ENCODE data around the gene CATSPER3.

Gene CATSPER3

GRCh38 chr5:134967607-134968006 lies at the start of gene CATSPER3:
TSS of gene CATSPER3 (plus strand) at chr5:134967907. CDS start at chr5:134967992, 85 bp downstream.
- no peaks in the 10 kb centered on the region for H3K27me3 ChIP-seq (ENCODE audit: control insufficient read depth, insufficient read depth, low read length)
- no peak within 1 kb of the TSS for H3K27ac ChIP-seq (ENCODE audit: low read depth, low read length)
- H3K4me1 ChIP-seq (ENCODE audit: control insufficient read depth, insufficient read depth, low read length), result no peaks in the 10 kb centered on the region
- peaks cover 12% of the 10 kb centered on the region for H3K36me3 ChIP-seq (ENCODE audit: control insufficient read depth, insufficient read depth, low read length)
- H3K9ac ChIP-seq (ENCODE audit: low read depth, low read length), result no peak within 1 kb of the TSS
- no peaks in the 10 kb centered on the region for H3K9me3 ChIP-seq (ENCODE audit: control insufficient read depth, insufficient read depth, low read length)
- H3K4me3 ChIP-seq (ENCODE audit: low read depth, low read length), result no peak within 1 kb of the TSS

GRCh38 chr5:134918861-134919260 lies 48.8 kb upstream of the CATSPER3 start:
- no peak overlapping the region for H3K27ac ChIP-seq (ENCODE audit: low read depth, low read length)
- no peaks in the 10 kb centered on the region for H3K27me3 ChIP-seq (ENCODE audit: control insufficient read depth, insufficient read depth, low read length)
- no peaks in the 10 kb centered on the region for H3K4me1 ChIP-seq (ENCODE audit: control insufficient read depth, insufficient read depth, low read length)
- H3K9me3 ChIP-seq (ENCODE audit: control insufficient read depth, insufficient read depth, low read length), result no peaks in the 10 kb centered on the region
- no peak overlapping the region for H3K4me3 ChIP-seq (ENCODE audit: low read depth, low read length)
- H3K9ac ChIP-seq (ENCODE audit: low read depth, low read length), result no peak overlapping the region
- peaks cover 55% of the 10 kb centered on the region for H3K36me3 ChIP-seq (ENCODE audit: control insufficient read depth, insufficient read depth, low read length)

- Histone ChIP-seq H3K4me3 (ENCODE audit: low read depth, low read length) (no peak overlapping the region), H3K27me3 (ENCODE audit: control insufficient read depth, insufficient read depth, low read length) (no peaks in the 10 kb centered on the region), H3K9me3 (ENCODE audit: control insufficient read depth, insufficient read depth, low read length) (no peaks in the 10 kb centered on the region), H3K9ac (ENCODE audit: low read depth, low read length) (no peak overlapping the region), H3K36me3 (ENCODE audit: control insufficient read depth, insufficient read depth, low read length) (peaks cover 36% of the 10 kb centered on the region), H3K27ac (ENCODE audit: low read depth, low read length) (no peak overlapping the region), H3K4me1 (ENCODE audit: control insufficient read depth, insufficient read depth, low read length) (no peaks in the 10 kb centered on the region)
These were observed 46.7 kb upstream of the CATSPER3 start for GRCh38 chr5:134920848-134921575.

GRCh38 chr5:134932508-134932907 lies 35.2 kb upstream of the CATSPER3 start:
- Histone ChIP-seq H3K4me1 (ENCODE audit: control insufficient read depth, insufficient read depth, low read length) (peaks cover 7% of the 10 kb centered on the region), H3K27ac (ENCODE audit: low read depth, low read length) (no peak overlapping the region), H3K9me3 (ENCODE audit: control insufficient read depth, insufficient read depth, low read length) (no peaks in the 10 kb centered on the region), H3K4me3 (ENCODE audit: low read depth, low read length) (no peak overlapping the region), H3K9ac (ENCODE audit: low read depth, low read length) (no peak overlapping the region), H3K36me3 (ENCODE audit: control insufficient read depth, insufficient read depth, low read length) (peaks cover 38% of the 10 kb centered on the region), H3K27me3 (ENCODE audit: control insufficient read depth, insufficient read depth, low read length) (no peaks in the 10 kb centered on the region)

- H3K9ac ChIP-seq (ENCODE audit: low read depth, low read length), result no peak overlapping the region
- no peaks in the 10 kb centered on the region for H3K9me3 ChIP-seq (ENCODE audit: control insufficient read depth, insufficient read depth, low read length)
- H3K4me1 ChIP-seq (ENCODE audit: control insufficient read depth, insufficient read depth, low read length), result peaks cover 11% of the 10 kb centered on the region
- H3K27ac ChIP-seq (ENCODE audit: low read depth, low read length), result no peak overlapping the region
- H3K27me3 ChIP-seq (ENCODE audit: control insufficient read depth, insufficient read depth, low read length), result no peaks in the 10 kb centered on the region
- peaks cover 41% of the 10 kb centered on the region for H3K36me3 ChIP-seq (ENCODE audit: control insufficient read depth, insufficient read depth, low read length)
- no peak overlapping the region for H3K4me3 ChIP-seq (ENCODE audit: low read depth, low read length)
These were observed 33.5 kb upstream of the CATSPER3 start for GRCh38 chr5:134934202-134934601.

GRCh38 chr5:134935711-134936602 lies 31.8 kb upstream of the CATSPER3 start:
- Histone ChIP-seq H3K27ac (ENCODE audit: low read depth, low read length) (no peak overlapping the region), H3K27me3 (ENCODE audit: control insufficient read depth, insufficient read depth, low read length) (no peaks in the 10 kb centered on the region), H3K9ac (ENCODE audit: low read depth, low read length) (no peak overlapping the region), H3K36me3 (ENCODE audit: control insufficient read depth, insufficient read depth, low read length) (peaks cover 37% of the 10 kb centered on the region), H3K9me3 (ENCODE audit: control insufficient read depth, insufficient read depth, low read length) (no peaks in the 10 kb centered on the region), H3K4me1 (ENCODE audit: control insufficient read depth, insufficient read depth, low read length) (peaks cover 11% of the 10 kb centered on the region), H3K4me3 (ENCODE audit: low read depth, low read length) (no peak overlapping the region)

GRCh38 chr5:134937526-134937925 lies 30.2 kb upstream of the CATSPER3 start:
- H3K4me3 ChIP-seq (ENCODE audit: low read depth, low read length), result no peak overlapping the region
- H3K9me3 ChIP-seq (ENCODE audit: control insufficient read depth, insufficient read depth, low read length), result no peaks in the 10 kb centered on the region
- no peaks in the 10 kb centered on the region for H3K27me3 ChIP-seq (ENCODE audit: control insufficient read depth, insufficient read depth, low read length)
- H3K9ac ChIP-seq (ENCODE audit: low read depth, low read length), result no peak overlapping the region
- peaks cover 32% of the 10 kb centered on the region for H3K36me3 ChIP-seq (ENCODE audit: control insufficient read depth, insufficient read depth, low read length)
- peaks cover 5% of the 10 kb centered on the region for H3K4me1 ChIP-seq (ENCODE audit: control insufficient read depth, insufficient read depth, low read length)
- no peak overlapping the region for H3K27ac ChIP-seq (ENCODE audit: low read depth, low read length)

GRCh38 chr5:134938030-134938429 lies 29.7 kb upstream of the CATSPER3 start:
- Histone ChIP-seq H3K4me1 (ENCODE audit: control insufficient read depth, insufficient read depth, low read length) (peaks cover 5% of the 10 kb centered on the region), H3K27ac (ENCODE audit: low read depth, low read length) (no peak overlapping the region), H3K4me3 (ENCODE audit: low read depth, low read length) (no peak overlapping the region), H3K9ac (ENCODE audit: low read depth, low read length) (no peak overlapping the region), H3K27me3 (ENCODE audit: control insufficient read depth, insufficient read depth, low read length) (no peaks in the 10 kb centered on the region), H3K9me3 (ENCODE audit: control insufficient read depth, insufficient read depth, low read length) (no peaks in the 10 kb centered on the region), H3K36me3 (ENCODE audit: control insufficient read depth, insufficient read depth, low read length) (peaks cover 28% of the 10 kb centered on the region)

GRCh38 chr5:134939500-134939899 lies 28.2 kb upstream of the CATSPER3 start:
- Histone ChIP-seq H3K27ac (ENCODE audit: low read depth, low read length) (no peak overlapping the region), H3K9ac (ENCODE audit: low read depth, low read length) (no peak overlapping the region), H3K4me3 (ENCODE audit: low read depth, low read length) (no peak overlapping the region), H3K9me3 (ENCODE audit: control insufficient read depth, insufficient read depth, low read length) (no peaks in the 10 kb centered on the region), H3K27me3 (ENCODE audit: control insufficient read depth, insufficient read depth, low read length) (no peaks in the 10 kb centered on the region), H3K4me1 (ENCODE audit: control insufficient read depth, insufficient read depth, low read length) (peaks cover 5% of the 10 kb centered on the region), H3K36me3 (ENCODE audit: control insufficient read depth, insufficient read depth, low read length) (peaks cover 22% of the 10 kb centered on the region)

- no peaks in the 10 kb centered on the region for H3K27me3 ChIP-seq (ENCODE audit: control insufficient read depth, insufficient read depth, low read length)
- 0 out of 2 replicates have a peak, but pooled peaks cover 3% of the 10 kb centered on the region for H3K36me3 ChIP-seq (ENCODE audit: control insufficient read depth, insufficient read depth, low read length)
- no peak overlapping the region for H3K4me3 ChIP-seq (ENCODE audit: low read depth, low read length)
- no peaks in the 10 kb centered on the region for H3K9me3 ChIP-seq (ENCODE audit: control insufficient read depth, insufficient read depth, low read length)
- no peak overlapping the region for H3K9ac ChIP-seq (ENCODE audit: low read depth, low read length)
- no peaks in the 10 kb centered on the region for H3K4me1 ChIP-seq (ENCODE audit: control insufficient read depth, insufficient read depth, low read length)
- no peak overlapping the region for H3K27ac ChIP-seq (ENCODE audit: low read depth, low read length)
These were observed 24.2 kb upstream of the CATSPER3 start for GRCh38 chr5:134943547-134943946.

- no peaks in the 10 kb centered on the region for H3K9me3 ChIP-seq (ENCODE audit: control insufficient read depth, insufficient read depth, low read length)
- H3K27me3 ChIP-seq (ENCODE audit: control insufficient read depth, insufficient read depth, low read length), result no peaks in the 10 kb centered on the region
- H3K9ac ChIP-seq (ENCODE audit: low read depth, low read length), result no peak overlapping the region
- no peak overlapping the region for H3K27ac ChIP-seq (ENCODE audit: low read depth, low read length)
- H3K36me3 ChIP-seq (ENCODE audit: control insufficient read depth, insufficient read depth, low read length), result 0 out of 2 replicates have a peak, but pooled peaks cover 3% of the 10 kb centered on the region
- H3K4me3 ChIP-seq (ENCODE audit: low read depth, low read length), result no peak overlapping the region
- no peaks in the 10 kb centered on the region for H3K4me1 ChIP-seq (ENCODE audit: control insufficient read depth, insufficient read depth, low read length)
These were observed 23.1 kb upstream of the CATSPER3 start for GRCh38 chr5:134944630-134945029.

Data from HUES48 (cell line).